NCI-H69 (cell line): ENCODE results near the gene C18orf32.
"Not testable (repeated sequence)": the region's sequence is repeated elsewhere in the genome, so short reads cannot be mapped to it uniquely, and the experiment has no call there.

Source experiments
- DNase-seq: peaks from one replicate; lab custom pipeline; 2025; lab: John Stamatoyannopoulos, UW

C18orf32 gene

GRCh38 chr18:49467599-49467998 lies 19.4 kb downstream of the C18orf32 start:
- DNase-seq: no peak

- no peak for DNase-seq
Observed at GRCh38 chr18:49467019-49467563, 19.9 kb downstream of the C18orf32 start.

GRCh38 chr18:49464718-49465598 lies 22.1 kb downstream of the C18orf32 start:
- DNase-seq: peak; percentile 85

- DNase-seq: no peak
Observed at GRCh38 chr18:49461602-49461977, 25.4 kb downstream of the C18orf32 start.

- peak; percentile 90 for DNase-seq
Observed at GRCh38 chr18:49460976-49461601, 25.9 kb downstream of the C18orf32 start.

- DNase-seq: peak; percentile 62
Observed at GRCh38 chr18:49459404-49460171, 27.4 kb downstream of the C18orf32 start.

GRCh38 chr18:49457616-49458015 lies 29.4 kb downstream of the C18orf32 start:
- no peak for DNase-seq

- DNase-seq: no peak
Observed at GRCh38 chr18:49456794-49457193, 30.2 kb downstream of the C18orf32 start.

- not testable (repeated sequence) for DNase-seq
Observed at GRCh38 chr18:49452534-49452933, 34.5 kb downstream of the C18orf32 start.

- peak; percentile 89 for DNase-seq
Observed at GRCh38 chr18:49447810-49448745, 39.0 kb downstream of the C18orf32 start.

- DNase-seq: no peak
Observed at GRCh38 chr18:49446481-49446880, 40.6 kb downstream of the C18orf32 start.

- DNase-seq: no peak
Observed at GRCh38 chr18:49444581-49444980, 42.5 kb downstream of the C18orf32 start.

GRCh38 chr18:49443837-49444236 lies 43.2 kb downstream of the C18orf32 start:
- DNase-seq: no peak

- DNase-seq: peak; percentile 55
Observed at GRCh38 chr18:49441338-49441938, 45.6 kb downstream of the C18orf32 start.

GRCh38 chr18:49435170-49435569 lies 51.9 kb downstream of the C18orf32 start:
- no peak for DNase-seq

GRCh38 chr18:49432602-49433001 lies 54.4 kb downstream of the C18orf32 start:
- DNase-seq: no peak

- DNase-seq: peak; percentile 24
Observed at GRCh38 chr18:49431165-49431962, 55.7 kb downstream of the C18orf32 start.
